Stimulated activated CD8-positive, alpha-beta memory T cell treated with anti-CD3 and anti-CD28 coated beads, Interleukin-15, amount 100 ng/mL, for 4 hours (primary cell): ENCODE results near the gene MBD4.

Experiments used
- DNase-seq, 2 donors: peaks; one replicate each; pipeline ENCODE4 v3.0.0-alpha.2; 2020; ENCODE audit warnings: low read depth in 2 of 2

The MBD4 gene

GRCh38 chr3:129383292-129383860 is 56.4 kb downstream of the MBD4 start:
- no peak for DNase-seq

- no peak for DNase-seq
Observed at GRCh38 chr3:129382366-129382765, 57.4 kb downstream of the MBD4 start.
